ENCODE results near the gene BSG. TPM values are rescaled to one million over a fixed set of nuclear protein-coding genes. Genes with fewer than 3 reads are reported as not detected.

The BSG gene
- total RNA-seq, 1 donor from 2014 or later = 464 TPM

DNA sequence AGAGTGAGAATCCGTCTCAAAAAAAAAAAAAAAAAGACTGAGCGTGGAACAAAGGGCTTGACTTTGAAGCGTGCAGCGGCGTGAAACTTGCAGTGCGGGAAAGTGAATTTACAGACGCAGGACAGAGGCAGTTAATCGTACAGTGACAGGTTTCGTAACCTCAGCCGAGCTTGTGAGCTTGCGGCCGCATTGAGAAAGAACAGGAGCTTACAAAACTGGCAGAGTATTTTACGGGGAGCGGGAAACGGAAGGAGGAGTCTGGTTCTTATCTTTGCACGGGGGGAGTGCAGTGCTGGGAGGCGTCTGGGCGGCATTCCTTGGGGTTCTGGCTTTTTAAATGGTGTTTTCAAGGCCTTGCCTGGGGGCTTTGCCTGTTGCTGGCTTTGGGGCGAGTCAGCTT lies 6.0 kb upstream of the BSG start:
- DNase-seq (ENCODE audit: low spot score, unreplicated experiment) = no peak
- Mint-ChIP-seq H3K36me3 (ENCODE audit: insufficient read depth) (peaks cover 22% of the 10 kb centered on the region), H3K9me3 (ENCODE audit: low read depth) (peaks cover 9% of the 10 kb centered on the region), H3K27me3 (no peaks in the 10 kb centered on the region), H3K4me1 (ENCODE audit: low read depth) (peaks cover 5% of the 10 kb centered on the region), H3K27ac (no peak overlapping the region), H3K4me3 (ENCODE audit: low read depth) (no peak overlapping the region)
- TF ChIP-seq, protein P1, sequence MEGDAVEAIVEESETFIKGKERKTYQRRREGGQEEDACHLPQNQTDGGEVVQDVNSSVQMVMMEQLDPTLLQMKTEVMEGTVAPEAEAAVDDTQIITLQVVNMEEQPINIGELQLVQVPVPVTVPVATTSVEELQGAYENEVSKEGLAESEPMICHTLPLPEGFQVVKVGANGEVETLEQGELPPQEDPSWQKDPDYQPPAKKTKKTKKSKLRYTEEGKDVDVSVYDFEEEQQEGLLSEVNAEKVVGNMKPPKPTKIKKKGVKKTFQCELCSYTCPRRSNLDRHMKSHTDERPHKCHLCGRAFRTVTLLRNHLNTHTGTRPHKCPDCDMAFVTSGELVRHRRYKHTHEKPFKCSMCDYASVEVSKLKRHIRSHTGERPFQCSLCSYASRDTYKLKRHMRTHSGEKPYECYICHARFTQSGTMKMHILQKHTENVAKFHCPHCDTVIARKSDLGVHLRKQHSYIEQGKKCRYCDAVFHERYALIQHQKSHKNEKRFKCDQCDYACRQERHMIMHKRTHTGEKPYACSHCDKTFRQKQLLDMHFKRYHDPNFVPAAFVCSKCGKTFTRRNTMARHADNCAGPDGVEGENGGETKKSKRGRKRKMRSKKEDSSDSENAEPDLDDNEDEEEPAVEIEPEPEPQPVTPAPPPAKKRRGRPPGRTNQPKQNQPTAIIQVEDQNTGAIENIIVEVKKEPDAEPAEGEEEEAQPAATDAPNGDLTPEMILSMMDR (IDR thresholded peaks at IDR 0.05; ENCODE audit: unreplicated experiment) = no peak

GRCh38 chr19:566844-567243 lies 5.6 kb upstream of the BSG start:
- no peaks in the 10 kb centered on the region for H3K27me3 Mint-ChIP-seq
- DNase-seq (ENCODE audit: low spot score, unreplicated experiment) = no peak
- peaks cover 22% of the 10 kb centered on the region for H3K36me3 Mint-ChIP-seq (ENCODE audit: insufficient read depth)
- TF ChIP-seq, protein P1 (IDR thresholded peaks at IDR 0.05; ENCODE audit: unreplicated experiment) = no peak
- H3K4me1 Mint-ChIP-seq (ENCODE audit: low read depth) = peaks cover 6% of the 10 kb centered on the region
- peaks cover 9% of the 10 kb centered on the region for H3K9me3 Mint-ChIP-seq (ENCODE audit: low read depth)
- no peak overlapping the region for H3K4me3 Mint-ChIP-seq (ENCODE audit: low read depth)
- H3K27ac Mint-ChIP-seq = no peak overlapping the region

DNA sequence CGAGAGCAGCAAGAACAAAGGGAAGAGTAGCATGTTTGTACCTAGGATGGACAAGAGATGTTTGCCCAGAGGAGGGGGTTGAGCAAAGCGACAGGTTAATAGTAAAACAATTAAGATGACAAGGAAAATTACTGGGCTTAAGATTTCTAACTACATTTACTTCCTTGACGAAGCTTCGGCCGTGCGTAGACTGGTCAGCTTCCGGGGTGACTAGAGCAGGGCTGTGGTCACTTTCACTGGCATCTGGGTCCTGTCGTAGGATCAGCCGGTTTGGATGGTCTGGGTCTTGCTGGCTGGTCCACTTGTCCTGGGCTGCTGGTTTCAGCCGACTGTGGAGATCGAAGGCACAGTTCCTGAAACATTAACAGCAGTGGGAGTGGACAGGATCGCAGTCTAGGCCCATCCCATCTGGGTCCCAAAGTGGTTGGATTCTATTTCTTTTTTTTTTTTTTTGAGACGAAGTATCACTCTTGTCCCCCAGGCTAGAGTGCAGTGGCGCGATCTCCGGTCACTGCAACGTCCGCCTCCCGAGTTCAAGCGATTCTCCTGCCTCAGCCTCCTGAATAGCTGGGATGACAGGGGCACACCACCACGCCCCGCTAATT lies 5.0 kb upstream of the BSG start:
- no peak overlapping the region for H3K4me3 Mint-ChIP-seq (ENCODE audit: low read depth)
- DNase-seq (ENCODE audit: low spot score, unreplicated experiment) = no peak
- peaks cover 7% of the 10 kb centered on the region for H3K4me1 Mint-ChIP-seq (ENCODE audit: low read depth)
- H3K27me3 Mint-ChIP-seq = no peaks in the 10 kb centered on the region
- H3K9me3 Mint-ChIP-seq (ENCODE audit: low read depth) = peaks cover 5% of the 10 kb centered on the region
- H3K36me3 Mint-ChIP-seq (ENCODE audit: insufficient read depth) = peaks cover 17% of the 10 kb centered on the region
- no peak overlapping the region for H3K27ac Mint-ChIP-seq
- TF ChIP-seq, protein P1 (IDR thresholded peaks at IDR 0.05; ENCODE audit: unreplicated experiment) = no peak

DNA sequence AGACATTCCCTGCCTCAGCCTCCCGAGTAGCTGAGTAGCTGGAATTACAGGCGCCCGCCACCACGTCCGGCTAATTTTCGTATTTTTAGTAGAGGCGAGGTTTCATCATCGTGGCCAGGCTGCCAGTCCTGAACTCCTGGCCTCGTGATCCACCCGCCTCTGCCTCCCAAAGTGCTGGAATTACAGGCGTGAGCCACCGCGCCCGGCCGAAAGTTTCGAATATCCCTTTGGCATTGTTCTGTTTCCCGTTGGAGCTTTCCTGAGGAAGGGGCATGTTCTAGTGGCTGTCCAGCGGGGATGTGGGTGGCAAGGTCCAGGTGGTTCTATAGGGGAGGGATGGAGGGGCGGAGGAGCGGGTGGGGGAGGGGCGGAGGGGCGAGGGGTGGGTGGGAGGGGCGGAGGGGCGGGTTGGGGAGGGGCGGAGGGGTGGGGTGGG lies 2.1 kb upstream of the BSG start:
- peaks cover 5% of the 10 kb centered on the region for H3K9me3 Mint-ChIP-seq (ENCODE audit: low read depth)
- H3K36me3 Mint-ChIP-seq (ENCODE audit: insufficient read depth) = peaks cover 14% of the 10 kb centered on the region
- H3K4me1 Mint-ChIP-seq (ENCODE audit: low read depth) = peaks cover 20% of the 10 kb centered on the region
- DNase-seq (ENCODE audit: low spot score, unreplicated experiment) = no peak
- H3K4me3 Mint-ChIP-seq (ENCODE audit: low read depth) = no peak overlapping the region
- TF ChIP-seq, protein P1 (IDR thresholded peaks at IDR 0.05; ENCODE audit: unreplicated experiment) = no peak
- no peaks in the 10 kb centered on the region for H3K27me3 Mint-ChIP-seq
- no peak overlapping the region for H3K27ac Mint-ChIP-seq

DNA sequence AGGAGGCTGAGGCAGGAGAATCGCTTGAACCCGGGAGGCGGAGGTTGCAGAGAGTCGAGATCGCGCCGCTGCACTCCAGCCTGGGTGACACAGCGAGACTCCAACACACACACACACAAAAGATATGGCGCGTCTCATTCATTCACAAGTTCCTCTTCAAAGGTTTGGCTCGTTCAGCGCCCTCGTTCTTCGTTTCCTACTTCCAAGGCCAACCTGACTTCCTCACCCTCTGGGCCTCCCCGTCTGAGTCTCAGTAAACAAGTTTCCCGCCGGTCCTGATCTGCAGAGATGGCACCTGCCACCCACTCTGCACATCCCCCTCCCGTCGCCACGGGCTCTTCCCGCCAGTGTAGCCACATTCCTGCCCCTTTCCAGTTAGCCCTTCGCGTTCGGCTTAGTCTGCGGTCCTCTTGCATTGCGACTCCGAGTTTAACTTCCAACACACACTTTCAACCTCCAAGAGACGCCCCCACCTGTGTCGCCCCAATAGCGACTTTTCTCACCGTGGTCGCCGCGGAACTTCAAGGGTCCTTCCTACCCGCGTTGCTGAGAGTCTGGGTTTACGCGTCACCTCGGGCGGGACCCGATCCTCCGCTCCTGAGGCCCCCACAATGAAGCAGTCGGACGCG lies 1.3 kb upstream of the BSG start:
- no peak for DNase-seq (ENCODE audit: low spot score, unreplicated experiment)
- H3K9me3 Mint-ChIP-seq (ENCODE audit: low read depth) = peaks cover 5% of the 10 kb centered on the region
- peak overlapping the region; percentile 77 for H3K4me3 Mint-ChIP-seq (ENCODE audit: low read depth)
- peaks cover 14% of the 10 kb centered on the region for H3K36me3 Mint-ChIP-seq (ENCODE audit: insufficient read depth)
- no peaks in the 10 kb centered on the region for H3K27me3 Mint-ChIP-seq
- peak overlapping the region; percentile 98 for H3K27ac Mint-ChIP-seq
- TF ChIP-seq, protein P1 (IDR thresholded peaks at IDR 0.05; ENCODE audit: unreplicated experiment) = no peak
- H3K4me1 Mint-ChIP-seq (ENCODE audit: low read depth) = peaks cover 20% of the 10 kb centered on the region

Measured in progenitor cell of endocrine pancreas (in vitro differentiated cells).